Measurements from ENCODE around the gene ANGPTL2. TPM values are rescaled to one million over a fixed set of nuclear protein-coding genes. Genes with fewer than 3 reads are reported as not detected.

Gene ANGPTL2
- total RNA-seq, 1 experiment from 2014 or later = 0.20 TPM

DNA sequence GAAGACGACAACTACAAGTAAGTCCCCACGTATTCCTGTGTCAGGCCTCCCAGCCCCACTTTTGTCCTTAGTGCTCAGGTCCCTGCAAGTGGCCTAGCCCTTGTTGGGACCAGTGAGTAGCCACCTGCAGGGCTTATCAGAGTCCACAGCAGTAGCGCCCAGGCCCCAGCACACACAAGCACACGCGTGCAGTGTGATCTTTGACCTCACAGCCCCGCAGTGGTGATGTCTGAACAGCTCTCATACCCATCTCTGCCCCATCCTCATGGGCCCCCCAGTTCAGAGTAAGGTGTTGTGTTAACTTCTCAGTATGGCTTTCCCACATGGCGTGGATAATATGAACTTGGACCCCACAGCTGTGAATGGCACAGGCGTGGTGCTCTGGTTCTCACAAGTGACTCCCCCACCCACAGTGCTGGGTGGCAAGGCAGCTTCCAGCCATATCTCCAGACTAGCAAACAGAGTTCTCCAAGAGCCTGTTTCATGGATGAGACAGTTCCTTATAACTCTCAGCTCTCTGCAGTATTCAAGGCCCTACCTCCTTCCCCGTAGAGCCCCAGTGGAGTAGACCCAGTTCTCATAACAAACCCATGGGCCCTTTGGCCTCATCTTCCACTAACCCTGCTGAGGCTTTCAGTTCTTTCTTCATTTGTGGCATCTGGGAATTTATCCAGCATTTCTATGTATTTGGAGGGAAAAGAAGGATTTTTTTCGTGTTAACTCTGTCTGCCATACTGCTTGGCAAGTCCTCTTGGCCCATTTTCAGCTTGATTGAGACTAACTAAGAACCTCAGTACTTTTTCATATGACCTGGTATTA lies 46.5 kb upstream of the ANGPTL2 start:
- no peak for TF ChIP-seq JUND (IDR thresholded peaks at IDR 0.05)
- TF ChIP-seq, protein P1, sequence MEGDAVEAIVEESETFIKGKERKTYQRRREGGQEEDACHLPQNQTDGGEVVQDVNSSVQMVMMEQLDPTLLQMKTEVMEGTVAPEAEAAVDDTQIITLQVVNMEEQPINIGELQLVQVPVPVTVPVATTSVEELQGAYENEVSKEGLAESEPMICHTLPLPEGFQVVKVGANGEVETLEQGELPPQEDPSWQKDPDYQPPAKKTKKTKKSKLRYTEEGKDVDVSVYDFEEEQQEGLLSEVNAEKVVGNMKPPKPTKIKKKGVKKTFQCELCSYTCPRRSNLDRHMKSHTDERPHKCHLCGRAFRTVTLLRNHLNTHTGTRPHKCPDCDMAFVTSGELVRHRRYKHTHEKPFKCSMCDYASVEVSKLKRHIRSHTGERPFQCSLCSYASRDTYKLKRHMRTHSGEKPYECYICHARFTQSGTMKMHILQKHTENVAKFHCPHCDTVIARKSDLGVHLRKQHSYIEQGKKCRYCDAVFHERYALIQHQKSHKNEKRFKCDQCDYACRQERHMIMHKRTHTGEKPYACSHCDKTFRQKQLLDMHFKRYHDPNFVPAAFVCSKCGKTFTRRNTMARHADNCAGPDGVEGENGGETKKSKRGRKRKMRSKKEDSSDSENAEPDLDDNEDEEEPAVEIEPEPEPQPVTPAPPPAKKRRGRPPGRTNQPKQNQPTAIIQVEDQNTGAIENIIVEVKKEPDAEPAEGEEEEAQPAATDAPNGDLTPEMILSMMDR (IDR thresholded peaks at IDR 0.05 in 2 of 3, conservative IDR thresholded peaks at IDR 0.05 in 1 of 3; ENCODE audit: borderline replicate concordance in 1 of 3, insufficient read depth in 1 of 3, low read depth in 2 of 3, low read length in 2 of 3) = no peak
- TF ChIP-seq, protein P2, sequence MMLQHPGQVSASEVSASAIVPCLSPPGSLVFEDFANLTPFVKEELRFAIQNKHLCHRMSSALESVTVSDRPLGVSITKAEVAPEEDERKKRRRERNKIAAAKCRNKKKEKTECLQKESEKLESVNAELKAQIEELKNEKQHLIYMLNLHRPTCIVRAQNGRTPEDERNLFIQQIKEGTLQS (IDR thresholded peaks at IDR 0.05) = no peak
- TF ChIP-seq YY1 (IDR thresholded peaks at IDR 0.05; ENCODE audit: extremely low read depth, insufficient replicate concordance, low read depth, low read length) = no peak
- TF ChIP-seq CBX3 (IDR thresholded peaks at IDR 0.05; ENCODE audit: low read depth) = no peak
- no peak for TF ChIP-seq ZNF274 (IDR thresholded peaks at IDR 0.05; ENCODE audit: low read depth, low read length)
- no peak for TF ChIP-seq SP1 (IDR thresholded peaks at IDR 0.05; ENCODE audit: low read depth)
- no peak for TF ChIP-seq SRF (IDR thresholded peaks at IDR 0.05; ENCODE audit: low read depth)
- no peak for TF ChIP-seq EZH2phosphoT487 (IDR thresholded peaks at IDR 0.05; ENCODE audit: borderline replicate concordance)
- TF ChIP-seq POLR2AphosphoS5 (IDR thresholded peaks at IDR 0.05; ENCODE audit: low read depth, low read length) = no peak
- TF ChIP-seq EGR1 (IDR thresholded peaks at IDR 0.05; ENCODE audit: low read depth) = no peak
- no peak for TF ChIP-seq FOSL1 (IDR thresholded peaks at IDR 0.05; ENCODE audit: low read depth)
- TF ChIP-seq ZFX (IDR thresholded peaks at IDR 0.05) = no peak
- TF ChIP-seq EZH2 (IDR thresholded peaks at IDR 0.05) = no peak
- no peak for TF ChIP-seq CEBPB (IDR thresholded peaks at IDR 0.05; ENCODE audit: low read depth)
- ATAC-seq (no peak), DNase-seq (ENCODE audit: low read depth, low spot score) (no peak)
- Histone ChIP-seq H4K20me1 (ENCODE audit: insufficient read depth) (no peaks in the 10 kb centered on the region), H3K4me2 (ENCODE audit: low read length) (no peak overlapping the region), H3K4me1 (ENCODE audit: control insufficient read depth in 1 of 2, insufficient read depth in 2 of 2, low read length in 2 of 2) (peaks cover 9 to 32% of the 10 kb centered on the region in 2 experiments), H3K4me3 (replicated peaks in 1 of 2; ENCODE audit: low read depth in 1 of 2, low read length in 2 of 2) (no peak overlapping the region), H3K9ac (ENCODE audit: low read length) (no peak overlapping the region), H3K9me3 (ENCODE audit: control insufficient read depth in 1 of 2, insufficient read depth in 1 of 2, low read depth in 1 of 2, low read length in 2 of 2) (no peaks in the 10 kb centered on the region), H3K9me2 (ENCODE audit: insufficient read depth) (no peaks in the 10 kb centered on the region), H3K27ac (ENCODE audit: low read depth, low read length) (no peak overlapping the region), H3K79me2 (ENCODE audit: insufficient read depth, low read length) (no peaks in the 10 kb centered on the region), H3K27me3 (ENCODE audit: insufficient read depth, low read length) (no peaks in the 10 kb centered on the region), H2AFZ (ENCODE audit: low read depth, low read length, poor library complexity, severe bottlenecking) (no peak overlapping the region), H3K36me3 (ENCODE audit: control insufficient read depth in 1 of 2, insufficient read depth in 2 of 2, low read length in 2 of 2) (no peaks in the 10 kb centered on the region)
- RAD21 ChIA-PET (ENCODE audit: low non-redundant PET in 1 of 2, low total read pairs in 2 of 2, uncharacterized antibody in 2 of 2, unreplicated experiment in 2 of 2) = no interaction called here
- POLR2A ChIA-PET = no interaction called here
- CTCF ChIA-PET = no interaction called here
- intact Hi-C loops (cut with micrococcal nuclease) = no loop called here
- BruUV-seq (replicated peaks) = no TSS peak

Measured in HCT116 (cell line).